Right lobe of liver (tissue), 4 donors: ENCODE data around the gene MCEE.

ENCODE experiments used
- CTCF ChIP-seq, 4 donors: fragments of 200-600 bp in 3 of 4; fragments of 450-650 bp in 1 of 4; IDR thresholded peaks; one replicate each; pipeline versions ENCODE4 v1.5.1 to v1.8.0; 2016 to 2022; ENCODE audit warnings: antibody characterized with exemption in 4 of 4, mild to moderate bottlenecking in 2 of 4
- POLR2A ChIP-seq: fragments of 450-650 bp; IDR thresholded peaks from one replicate; pipeline ENCODE4 v1.6.1; 2017; ENCODE audit warnings: antibody characterized with exemption, mild to moderate bottlenecking
- donor health status: DM: no; HTN: no; CAD: no.
- donor health status: DM: no; HTN: no; CAD: no.
- donor health status: DM: no; HTN: yes; CAD: no.

- no peak for TF ChIP-seq CTCF (IDR thresholded peaks at IDR 0.05)
- no peak for TF ChIP-seq POLR2A
Observed at GRCh38 chr2:71074893-71075395, 55.1 kb downstream of the MCEE start.
